Naive thymus-derived CD8-positive, alpha-beta T cell (primary cell): ENCODE data around the gene HDAC4. TPM values are rescaled to one million over a fixed set of nuclear protein-coding genes. Genes with fewer than 3 reads are reported as not detected.
A peak's percentile ranks its signal among the peaks of the same experiment; 100 is the strongest.

Source experiments
- ATAC-seq, 2 donors: fragments of 150-1000 bp; cut with Tn5 transposase in 1 of 2; sonication (Bioruptor Pico), chemical (Tn5 transposase) in 1 of 2; 1 replicate in 1 of 2; 2 replicates in 1 of 2; pipeline ENCODE4 v1.10.0; 2021; ENCODE audit warnings: mild to moderate bottlenecking in 2 of 2, moderate library complexity in 2 of 2
- POLR2A ChIA-PET: fragments of 350-600 bp; sonication (Branson Sonifier 250); formaldehyde crosslinking; loops from one replicate; lab custom pipeline; 2021; ENCODE audit warnings: antibody characterized with exemption; lab: Charles Lee
- DNase-seq, 10 donors: peaks; one replicate each; pipeline versions ENCODE4 v3.0.0 to v3.0.0-alpha.2; 2020 to 2022
- H3K27ac Mint-ChIP-seq, 10 donors: one replicate each; pipeline ENCODE4 v1.8.0; 2020 to 2022; ENCODE audit warnings: mild to moderate bottlenecking in 10 of 10, mixed read lengths in 10 of 10, moderate library complexity in 4 of 10, inconsistent platforms in 1 of 10
- H3K27me3 Mint-ChIP-seq, 5 donors: one replicate each; pipeline ENCODE4 v1.8.0; 2021 to 2022; ENCODE audit warnings: mixed read lengths in 5 of 5
- H3K36me3 Mint-ChIP-seq, 3 donors: one replicate each; pipeline ENCODE4 v1.8.0; 2020 to 2022; ENCODE audit warnings: mixed read lengths in 3 of 3, mild to moderate bottlenecking in 2 of 3, inconsistent platforms in 1 of 3
- H3K4me1 Mint-ChIP-seq, 4 donors: one replicate each; pipeline ENCODE4 v1.8.0; 2021 to 2022; ENCODE audit warnings: mixed read lengths in 4 of 4
- H3K4me3 Mint-ChIP-seq, 10 donors: one replicate each; pipeline ENCODE4 v1.8.0; 2020 to 2022; ENCODE audit warnings: mild to moderate bottlenecking in 10 of 10, mixed read lengths in 10 of 10, moderate library complexity in 6 of 10, inconsistent platforms in 1 of 10
- H3K9me3 Mint-ChIP-seq, 9 donors: one replicate each; pipeline ENCODE4 v1.8.0; 2020 to 2022; ENCODE audit warnings: mixed read lengths in 9 of 9, mild to moderate bottlenecking in 3 of 9, inconsistent platforms in 1 of 9, moderate library complexity in 1 of 9
- polyA plus RNA-seq, 3 donors: library from polyadenylated mRNA; unstranded; fragments of 300-500 nt; fragmentation: Illumina TruSeq; gene quantifications; one replicate each; pipeline ENCODE4 v1.2.3, GENCODE V29; 2021
- total RNA-seq, 8 experiments: library from RNA in 2 of 8; stranded (reverse) in 2 of 8; gene quantifications; one replicate each; pipeline ENCODE4 v1.2.3 and lab custom pipeline; 2021 to 2026

Gene HDAC4
- total and polyA plus RNA-seq, 5 experiments from 2014 or later = 2.8 to 37.3 (median 10.1) TPM

DNA sequence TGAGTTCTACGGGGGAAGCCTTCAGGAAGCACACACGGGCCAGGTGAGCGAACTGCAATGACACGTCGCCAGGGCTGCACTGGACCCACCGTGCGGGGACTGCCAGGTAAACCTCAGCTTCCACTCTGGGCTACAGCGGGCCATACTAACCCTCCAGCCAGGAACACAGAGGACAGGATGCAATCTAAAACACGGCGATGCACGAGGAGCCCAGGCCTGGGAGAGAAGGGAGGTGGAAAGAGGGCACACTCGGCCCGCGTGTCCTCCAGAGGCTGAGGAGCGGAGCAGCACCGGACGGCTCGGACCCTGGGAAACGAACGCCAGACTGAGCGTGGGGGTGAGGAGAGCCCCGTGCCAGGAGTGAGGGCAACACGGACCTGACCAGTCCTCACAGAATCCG, 69.3 kb downstream of the HDAC4 start:
- Mint-ChIP-seq H3K4me1 (peaks cover 23 to 52% (median 45%) of the 10 kb centered on the region in 4 donors), H3K27ac (peak overlapping the region in 9 of 10 donors; percentile 38 to 86 (median 71))

GRCh38 chr2:239330836-239331235, 70.0 kb downstream of the HDAC4 start:
- Mint-ChIP-seq H3K36me3 (peaks cover 0 to 2% (median 0%) of the 10 kb centered on the region in 3 donors), H3K9me3 (no peaks in the 10 kb centered on the region), H3K27ac (peak overlapping the region in 6 of 10 donors; percentile 31 to 80 (median 68)), H3K4me1 (peaks cover 26 to 59% (median 51%) of the 10 kb centered on the region in 4 donors), H3K27me3 (no peaks in the 10 kb centered on the region), H3K4me3 (peak overlapping the region in 9 of 10 donors; percentile 22 to 86 (median 71))
- POLR2A ChIA-PET = interaction anchor here (1.2 to 2.4 kb wide), 3 partner anchors 9 to 50 kb away, joined by 5 to 13 read pairs (median 6); no protein-coding TSS in a partner anchor
- no peak for ATAC-seq
- no peak for DNase-seq

More for the DNA sequence above, 69.3 kb downstream of the HDAC4 start:
- ATAC-seq = no peak
- POLR2A ChIA-PET = interaction anchor here (1.2 to 2.4 kb wide), 3 partner anchors 10 to 49 kb away, joined by 5 to 13 read pairs (median 6); no protein-coding TSS in a partner anchor
- Mint-ChIP-seq H3K4me3 (peak overlapping the region in 9 of 10 donors; percentile 36 to 86 (median 66)), H3K27me3 (no peaks in the 10 kb centered on the region), H3K36me3 (peaks cover 0 to 2% (median 0%) of the 10 kb centered on the region in 3 donors), H3K9me3 (no peaks in the 10 kb centered on the region)
- no peak for DNase-seq

DNA sequence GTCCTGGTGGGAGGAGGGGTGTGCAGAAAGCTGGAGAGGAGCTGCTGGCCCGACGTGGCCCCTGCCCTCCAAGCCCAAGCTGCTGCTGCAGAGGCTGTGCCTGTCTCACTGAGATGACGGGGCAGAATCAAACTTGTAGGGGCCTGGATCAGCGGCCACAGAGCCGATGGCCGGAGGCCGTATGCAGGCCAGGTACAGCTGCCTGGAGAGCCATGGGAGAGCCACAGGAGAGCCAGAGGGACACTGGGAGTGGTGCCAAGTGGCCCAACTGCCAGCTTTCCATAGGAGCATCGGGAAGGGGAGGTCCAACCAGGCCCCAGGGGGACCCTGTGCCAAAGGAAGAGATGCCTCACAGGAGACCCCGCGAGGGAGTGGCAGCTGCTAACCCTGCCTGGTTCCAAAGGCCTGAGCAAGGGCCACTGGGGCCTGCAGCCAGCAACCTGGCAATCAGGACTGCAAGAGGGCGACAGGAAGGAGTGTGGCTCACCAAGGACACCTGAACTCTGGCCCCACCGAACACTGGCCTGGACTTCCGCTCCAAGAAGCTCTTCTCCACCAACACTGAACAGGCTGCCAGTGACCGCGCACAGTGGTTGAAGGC, 70.7 kb downstream of the HDAC4 start:
- Mint-ChIP-seq H3K36me3 (peaks cover 0 to 2% (median 0%) of the 10 kb centered on the region in 3 donors), H3K9me3 (peaks cover 0 to 1% (median 0%) of the 10 kb centered on the region in 9 donors), H3K27me3 (no peaks in the 10 kb centered on the region), H3K4me3 (peak overlapping the region in 1 of 10 donors; percentile 30), H3K27ac (peak overlapping the region in 4 of 10 donors; percentile 31 to 80 (median 63)), H3K4me1 (peaks cover 26 to 64% (median 55%) of the 10 kb centered on the region in 4 donors)
- POLR2A ChIA-PET = interaction anchor here (1.6 to 2.4 kb wide), 2 partner anchors 8 to 51 kb away, joined by 5 to 13 read pairs; no protein-coding TSS in a partner anchor
- ATAC-seq = no peak
- DNase-seq = no peak

- Mint-ChIP-seq H3K27me3 (no peaks in the 10 kb centered on the region), H3K36me3 (peaks cover 0 to 2% (median 0%) of the 10 kb centered on the region in 3 donors), H3K4me3 (peak overlapping the region in 2 of 10 donors; percentile 7 to 30), H3K27ac (peak overlapping the region in 4 of 10 donors; percentile 3 to 66 (median 16)), H3K4me1 (peaks cover 33 to 70% (median 61%) of the 10 kb centered on the region in 4 donors), H3K9me3 (peaks cover 0 to 4% (median 0%) of the 10 kb centered on the region in 9 donors)
- DNase-seq = no peak
- ATAC-seq = no peak
- POLR2A ChIA-PET = interaction anchor here (0.6 to 3.0 kb wide), 4 partner anchors 32 to 117 kb away, joined by 4 to 11 read pairs (median 5); no protein-coding TSS in a partner anchor
These were observed 71.4 kb downstream of the HDAC4 start for GRCh38 chr2:239329284-239329971.

DNA sequence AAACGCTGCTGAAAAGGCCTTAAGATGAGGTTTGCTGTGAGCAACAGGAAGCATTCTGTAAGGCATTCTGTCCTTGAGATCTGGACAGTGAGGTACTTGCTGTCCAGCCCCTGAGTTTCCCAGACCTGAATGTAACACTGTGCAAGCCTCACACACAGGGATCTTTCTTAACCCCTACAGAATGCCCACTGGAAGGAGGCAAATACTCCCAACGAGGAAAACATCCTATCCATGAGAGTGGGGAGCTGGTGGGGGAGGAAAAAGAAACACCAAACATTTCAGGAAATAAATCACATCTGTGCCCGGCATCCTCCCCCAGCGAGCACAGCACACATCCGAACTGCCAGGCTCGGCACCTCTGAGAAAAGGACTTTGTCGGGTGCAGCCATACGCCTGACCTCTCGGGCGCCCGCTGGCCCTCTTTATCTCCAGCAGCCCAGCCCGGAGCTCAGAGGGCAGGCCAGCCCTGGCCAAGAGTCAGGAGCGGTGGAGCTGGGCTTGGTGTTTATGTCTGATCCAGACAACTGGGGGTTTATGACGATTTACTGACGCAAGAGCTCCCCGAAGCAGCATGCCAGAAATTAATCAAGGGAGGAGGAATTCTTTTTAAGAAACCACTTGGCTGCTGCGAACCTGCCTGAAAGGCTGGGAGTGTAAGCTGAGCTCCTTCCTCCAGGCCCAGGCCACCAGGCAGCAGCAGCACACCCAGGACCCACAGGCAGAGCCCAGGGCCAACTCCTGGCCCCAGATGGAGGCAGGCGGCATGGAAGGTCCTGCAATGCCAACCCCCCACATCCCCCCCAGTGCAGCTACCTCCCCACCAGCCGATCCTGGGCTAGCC, 72.2 kb downstream of the HDAC4 start:
- Mint-ChIP-seq H3K4me3 (peak overlapping the region in 9 of 10 donors; percentile 4 to 76 (median 65)), H3K9me3 (peaks cover 0 to 4% (median 0%) of the 10 kb centered on the region in 9 donors), H3K27ac (peak overlapping the region; percentile 83 to 95 (median 92)), H3K27me3 (no peaks in the 10 kb centered on the region), H3K36me3 (peaks cover 0 to 2% (median 0%) of the 10 kb centered on the region in 3 donors), H3K4me1 (peaks cover 38 to 78% (median 69%) of the 10 kb centered on the region in 4 donors)
- DNase-seq (peak in 1 of 10 donors; percentile 44), ATAC-seq (no peak)
- POLR2A ChIA-PET = interaction anchor here (0.6 to 3.0 kb wide), 8 partner anchors 12 to 116 kb away, joined by 3 to 11 read pairs (median 6); no protein-coding TSS in a partner anchor

DNA sequence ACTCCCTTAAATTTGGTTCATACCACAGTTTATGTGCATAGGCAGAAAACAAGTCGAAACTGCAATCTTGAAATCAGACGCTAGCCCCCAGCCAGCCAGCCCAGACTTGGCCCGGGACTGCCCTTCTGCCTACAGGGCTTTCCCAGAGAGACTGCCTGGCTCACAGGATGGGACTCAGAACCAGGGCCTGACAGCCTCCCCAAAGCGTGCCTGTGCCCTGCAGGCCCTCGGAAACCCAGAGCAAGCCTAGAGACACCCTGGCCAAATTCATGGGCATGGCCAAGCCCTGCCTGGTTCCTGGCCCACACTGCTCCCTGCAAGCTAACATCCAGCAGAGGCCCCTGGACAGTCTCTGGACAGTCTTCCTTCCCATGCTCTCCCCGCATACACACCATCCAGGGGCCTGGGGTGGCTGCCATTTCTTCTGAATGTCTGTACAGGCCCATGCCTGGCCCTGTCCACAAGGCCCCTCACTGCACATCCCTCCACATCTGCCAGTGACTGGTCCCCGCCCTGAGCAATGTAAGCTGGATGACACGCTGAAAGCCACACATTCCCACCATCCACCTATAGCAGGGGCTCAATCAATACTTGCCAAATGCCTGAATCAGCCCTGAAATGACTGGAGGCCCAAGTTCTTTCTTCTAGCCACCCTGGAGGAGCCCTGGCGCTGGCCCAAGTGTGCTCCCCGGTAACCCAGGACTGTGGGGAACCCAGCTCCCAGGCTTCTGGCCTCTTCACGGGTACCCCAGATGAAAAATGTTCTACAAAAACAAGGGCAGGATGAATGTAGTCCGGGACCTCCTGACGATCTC, 73.1 kb downstream of the HDAC4 start:
- ATAC-seq (no peak), DNase-seq (peak in 1 of 10 donors; percentile 46)
- Mint-ChIP-seq H3K36me3 (peaks cover 0 to 2% (median 0%) of the 10 kb centered on the region in 3 donors), H3K9me3 (peaks cover 0 to 4% (median 0%) of the 10 kb centered on the region in 9 donors), H3K27ac (peak overlapping the region; percentile 87 to 95 (median 92)), H3K4me3 (peak overlapping the region; percentile 34 to 76 (median 67)), H3K4me1 (peaks cover 44 to 82% (median 76%) of the 10 kb centered on the region in 4 donors), H3K27me3 (no peaks in the 10 kb centered on the region)
- POLR2A ChIA-PET = interaction anchor here (0.6 to 3.0 kb wide), 9 partner anchors 10 to 42 kb away, joined by 3 to 11 read pairs (median 5); no protein-coding TSS in a partner anchor

GRCh38 chr2:239326831-239327535, 73.8 kb downstream of the HDAC4 start:
- peaks cover 0 to 2% (median 0%) of the 10 kb centered on the region in 3 donors for H3K36me3 Mint-ChIP-seq
- DNase-seq (peak; percentile 46 to 82 (median 66)), ATAC-seq (peak; percentile 71 to 81)
- peak overlapping the region; percentile 87 to 95 (median 92) for H3K27ac Mint-ChIP-seq
- peak overlapping the region; percentile 25 to 79 (median 68) for H3K4me3 Mint-ChIP-seq
- peaks cover 44 to 88% (median 82%) of the 10 kb centered on the region in 4 donors for H3K4me1 Mint-ChIP-seq
- POLR2A ChIA-PET = interaction anchor here (0.6 to 3.0 kb wide), 8 partner anchors 10 to 74 kb away, joined by 3 to 11 read pairs (median 4); partner anchors contain the start of gene HDAC4
- no peaks in the 10 kb centered on the region for H3K27me3 Mint-ChIP-seq
- H3K9me3 Mint-ChIP-seq = peaks cover 0 to 4% (median 0%) of the 10 kb centered on the region in 9 donors

DNA sequence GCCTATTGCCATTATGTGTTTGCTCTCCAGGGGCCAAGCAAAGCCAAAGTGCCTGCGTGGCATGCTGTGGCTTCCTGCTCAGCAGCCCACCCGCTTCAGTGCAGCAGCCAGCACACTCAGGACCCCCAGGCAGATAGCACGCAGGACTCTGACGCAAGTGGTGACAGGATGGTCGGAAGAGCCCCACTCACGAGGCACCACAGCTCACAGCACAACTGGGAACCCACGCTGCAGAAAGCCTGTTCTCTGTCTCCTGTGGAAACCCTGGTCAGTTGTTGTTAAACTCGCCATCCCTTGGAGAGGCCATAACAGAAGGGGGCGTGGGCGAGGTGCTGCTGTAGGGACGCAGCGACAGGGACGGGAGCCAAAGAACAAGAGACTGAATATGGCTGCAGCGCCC, 76.4 kb downstream of the HDAC4 start:
- Mint-ChIP-seq H3K27ac (peak overlapping the region; percentile 81 to 99 (median 96)), H3K36me3 (no peaks in the 10 kb centered on the region), H3K4me1 (peaks cover 39 to 84% (median 81%) of the 10 kb centered on the region in 4 donors), H3K9me3 (peaks cover 0 to 7% (median 0%) of the 10 kb centered on the region in 9 donors), H3K27me3 (no peaks in the 10 kb centered on the region), H3K4me3 (peak overlapping the region in 2 of 10 donors; percentile 34 to 41)
- ATAC-seq = no peak
- POLR2A ChIA-PET = interaction anchor here (0.9 to 2.6 kb wide), 2 partner anchors 46 to 77 kb away, joined by 4 to 8 read pairs; partner anchors contain the start of gene HDAC4
- DNase-seq = no peak

DNA sequence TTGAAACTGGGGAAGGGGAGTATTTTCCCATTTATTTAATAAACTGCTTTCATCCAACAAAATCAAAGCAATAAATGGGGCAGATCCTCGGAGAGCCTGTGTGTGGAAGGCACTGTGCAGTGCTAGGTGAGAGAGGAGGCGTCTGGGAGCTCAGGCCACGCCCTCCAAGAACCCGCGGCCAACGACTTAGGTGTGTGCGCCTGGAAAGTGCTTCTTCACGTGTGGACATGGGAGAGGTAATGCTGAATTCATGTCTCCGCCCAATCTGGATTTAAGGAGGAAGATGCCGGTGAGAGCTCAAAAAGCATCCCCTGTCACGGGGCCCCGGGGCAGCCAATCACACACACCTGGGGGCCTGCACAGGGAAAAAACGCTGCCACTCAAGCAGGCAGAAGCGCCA, 77.4 kb downstream of the HDAC4 start:
- Mint-ChIP-seq H3K27ac (peak overlapping the region; percentile 96 to 100 (median 98)), H3K4me3 (peak overlapping the region in 9 of 10 donors; percentile 28 to 78 (median 61)), H3K27me3 (no peaks in the 10 kb centered on the region), H3K36me3 (no peaks in the 10 kb centered on the region), H3K4me1 (peaks cover 43 to 90% (median 82%) of the 10 kb centered on the region in 4 donors), H3K9me3 (peaks cover 0 to 7% (median 0%) of the 10 kb centered on the region in 9 donors)
- DNase-seq (peak in 1 of 10 donors; percentile 43), ATAC-seq (no peak)
- POLR2A ChIA-PET = interaction anchor here (0.7 to 5.4 kb wide), 5 partner anchors 30 to 103 kb away, joined by 3 to 98 read pairs (median 3); no protein-coding TSS in a partner anchor
